H1 (cell line): ENCODE measurements around the gene AHDC1. TPM values are rescaled to one million over a fixed set of nuclear protein-coding genes. Genes with fewer than 3 reads are reported as not detected.
A peak's percentile ranks its signal among the peaks of the same experiment; 100 is the strongest.

Source experiments
- CTCF ChIA-PET: fragments of 300-600 bp; sonication (Branson Sonifier 250); formaldehyde crosslinking; loops from one replicate; lab custom pipeline; 2021; ENCODE audit not compliant: partially characterized antibody; lab: Charles Lee
- POLR2A ChIA-PET: fragments of 300-600 bp; sonication (Branson Sonifier 250); formaldehyde crosslinking; loops from one replicate; lab custom pipeline; 2021; ENCODE audit warnings: inconsistent platforms; ENCODE audit not compliant: partially characterized antibody; lab: Charles Lee
- DNase-seq, 2 experiments: peaks; one replicate each; pipeline versions ENCODE4 v3.0.0 to v3.0.0-alpha.2; 2010 to 2022; ENCODE audit warnings: low spot score in 2 of 2, low read depth in 1 of 2, mixed read lengths in 1 of 2
- FAIRE-seq: peaks from 2 replicates; lab custom pipeline; 2011; peaks lifted over from hg19 to GRCh38; lab: Jason Lieb, UNC
- H2AFZ ChIP-seq: 2 replicates; pipeline ENCODE4 v1.8.1; 2012; ENCODE audit warnings: low read length, inconsistent platforms
- H2AK5ac ChIP-seq: 2 replicates; pipeline ENCODE4 v1.6.1; 2013; ENCODE audit warnings: low read depth, low read length
- H2BK120ac ChIP-seq: replicated peaks from 2 replicates; pipeline ENCODE3; 2013; ENCODE audit warnings: low read depth, low read length, inconsistent platforms
- H2BK12ac ChIP-seq: 2 replicates; pipeline ENCODE4 v1.6.1; 2013; ENCODE audit warnings: low read depth, low read length
- H2BK15ac ChIP-seq: 2 replicates; pipeline ENCODE4 v1.6.1; 2013; ENCODE audit warnings: low read length
- H2BK20ac ChIP-seq: 2 replicates; pipeline ENCODE4 v1.6.1; 2013; ENCODE audit warnings: low read length
- H2BK5ac ChIP-seq: 2 replicates; pipeline ENCODE4 v1.6.1; 2013; ENCODE audit warnings: low read depth, low read length
- H3K14ac ChIP-seq: 2 replicates; pipeline ENCODE4 v1.6.1; 2013; ENCODE audit warnings: inconsistent platforms; ENCODE audit not compliant: insufficient read length
- H3K18ac ChIP-seq: 2 replicates; pipeline ENCODE4 v1.6.1; 2013; ENCODE audit warnings: low read length; ENCODE audit errors: extremely low read depth
- H3K23ac ChIP-seq: 2 replicates; pipeline ENCODE4 v1.6.1; 2013; ENCODE audit warnings: inconsistent platforms; ENCODE audit not compliant: insufficient read length
- H3K23me2 ChIP-seq: 2 replicates; pipeline ENCODE4 v1.6.1; 2013; ENCODE audit warnings: low read depth, low read length
- H3K27ac ChIP-seq: 2 replicates; pipeline ENCODE4 v1.6.1; 2011; ENCODE audit warnings: low read depth, low read length, inconsistent platforms
- H3K27me3 ChIP-seq, 4 experiments: replicated peaks in 1 of 4; 1 replicate in 1 of 4; 2 replicates in 3 of 4; pipeline versions ENCODE4 v1.6.1 to v1.8.1; 2011 to 2013; ENCODE audit warnings: low read length in 3 of 4, mild to moderate bottlenecking in 3 of 4, inconsistent platforms in 2 of 4, mixed read lengths in 2 of 4, moderate library complexity in 1 of 4; ENCODE audit not compliant: control insufficient read depth in 3 of 4, insufficient read depth in 3 of 4; ENCODE audit errors: extremely low read depth in 1 of 4
- H3K36me3 ChIP-seq, 4 experiments: 2 replicates each; pipeline versions ENCODE4 v1.6.1 to v1.8.1; 2011 to 2013; ENCODE audit warnings: mild to moderate bottlenecking in 4 of 4, low read length in 3 of 4, moderate library complexity in 2 of 4, control low read depth in 1 of 4, inconsistent platforms in 1 of 4; ENCODE audit not compliant: insufficient read depth in 4 of 4, control insufficient read depth in 2 of 4
- H3K4ac ChIP-seq: replicated peaks from 2 replicates; pipeline ENCODE3; 2013; ENCODE audit warnings: low read length, low read depth, mixed read lengths, inconsistent platforms; ENCODE audit not compliant: insufficient read length
- H3K4me1 ChIP-seq, 4 experiments: replicated peaks in 1 of 4; 1 replicate in 1 of 4; 2 replicates in 3 of 4; pipeline versions ENCODE4 v1.6.1 to v1.8.1; 2011 to 2013; ENCODE audit warnings: low read length in 3 of 4, inconsistent platforms in 2 of 4, mixed read lengths in 1 of 4; ENCODE audit not compliant: insufficient read depth in 4 of 4, control insufficient read depth in 3 of 4
- H3K4me2 ChIP-seq, 2 experiments: 2 replicates each; pipeline versions ENCODE4 v1.6.1 to v1.8.1; 2011 to 2013; ENCODE audit warnings: low read depth in 2 of 2, low read length in 2 of 2, control low read depth in 1 of 2, inconsistent platforms in 1 of 2, mild to moderate bottlenecking in 1 of 2; ENCODE audit not compliant: insufficient read depth in 1 of 2
- H3K4me3 ChIP-seq, 4 experiments: fragments of 200-600, 300-600 bp in 1 of 4; sonication (generic), shearing (Covaris generic), sonication (Bioruptor Twin) in 1 of 4; 2 replicates each; pipeline versions ENCODE4 v1.5.1 to v1.8.1; 2011 to 2016; ENCODE audit warnings: low read length in 4 of 4, low read depth in 3 of 4, control low read depth in 2 of 4, inconsistent platforms in 2 of 4, mild to moderate bottlenecking in 2 of 4, mixed read lengths in 1 of 4, moderate library complexity in 1 of 4; ENCODE audit not compliant: insufficient read depth in 2 of 4; ENCODE audit errors: extremely low read depth in 1 of 4
- H3K56ac ChIP-seq: replicated peaks from 2 replicates; pipeline ENCODE3; 2013; ENCODE audit warnings: low read depth, mild to moderate bottlenecking, mixed read lengths, low read length, inconsistent platforms; ENCODE audit not compliant: insufficient read length
- H3K79me1 ChIP-seq: 2 replicates; pipeline ENCODE4 v1.6.1; 2013; ENCODE audit warnings: low read depth, low read length, control low read depth
- H3K79me2 ChIP-seq, 2 experiments: 2 replicates each; pipeline versions ENCODE4 v1.6.1 to v1.8.1; 2012 to 2013; ENCODE audit warnings: low read length in 2 of 2, mild to moderate bottlenecking in 2 of 2, inconsistent platforms in 1 of 2; ENCODE audit not compliant: insufficient read depth in 2 of 2, control insufficient read depth in 1 of 2
- H3K9ac ChIP-seq, 4 experiments: replicated peaks in 1 of 4; 1 replicate in 1 of 4; 2 replicates in 3 of 4; pipeline versions ENCODE4 v1.6.1 to v1.8.1; 2011 to 2013; ENCODE audit warnings: low read depth in 3 of 4, low read length in 3 of 4, control low read depth in 2 of 4, mild to moderate bottlenecking in 2 of 4, moderate library complexity in 2 of 4, inconsistent platforms in 1 of 4; ENCODE audit errors: extremely low read depth in 1 of 4
- H3K9me3 ChIP-seq, 2 experiments: 2 replicates each; pipeline versions ENCODE4 v1.6.1 to v1.8.1; 2012 to 2013; ENCODE audit warnings: mild to moderate bottlenecking in 2 of 2, moderate library complexity in 2 of 2, control low read depth in 1 of 2, inconsistent platforms in 1 of 2, low read depth in 1 of 2, low read length in 1 of 2, mixed read lengths in 1 of 2; ENCODE audit not compliant: insufficient read depth in 2 of 2
- H4K20me1 ChIP-seq, 2 experiments: replicated peaks in 1 of 2; 2 replicates each; pipeline versions ENCODE3 to v1.8.1; 2011 to 2013; ENCODE audit warnings: inconsistent platforms in 2 of 2, low read length in 2 of 2, mild to moderate bottlenecking in 1 of 2; ENCODE audit not compliant: insufficient read depth in 2 of 2, control insufficient read depth in 1 of 2
- H4K5ac ChIP-seq: 2 replicates; pipeline ENCODE4 v1.6.1; 2013; ENCODE audit warnings: low read length, low read depth, mixed read lengths, inconsistent platforms; ENCODE audit not compliant: insufficient read length
- H4K8ac ChIP-seq: 2 replicates; pipeline ENCODE4 v1.8.0; 2013; ENCODE audit warnings: mild to moderate bottlenecking, moderate library complexity, low read length, inconsistent platforms; ENCODE audit not compliant: insufficient read depth; ENCODE audit errors: extremely low read depth
- H4K91ac ChIP-seq: replicated peaks from 2 replicates; pipeline ENCODE3; 2013; ENCODE audit warnings: low read length, mixed read lengths, inconsistent platforms; ENCODE audit not compliant: insufficient read length
- CBX5 ChIP-seq: fragments of 300-800, 300-1000 bp; sonication (generic); IDR thresholded peaks from 2 replicates; pipeline ENCODE4 v1.7.1; 2016; ENCODE audit warnings: antibody characterized with exemption, low read length, low read depth
- POLR2A ChIP-seq, 2 experiments: IDR thresholded peaks; 1 replicate in 1 of 2; 2 replicates in 1 of 2; pipeline ENCODE4 v1.6.1; 2011; ENCODE audit warnings: low read depth in 2 of 2, low read length in 2 of 2, mild to moderate bottlenecking in 2 of 2; ENCODE audit errors: control extremely low read depth in 1 of 2
- POLR2AphosphoS5 ChIP-seq: IDR thresholded peaks from 2 replicates; pipeline ENCODE4 v1.6.1; 2011; ENCODE audit warnings: low read depth, low read length
- SIX5 ChIP-seq: IDR thresholded peaks from 2 replicates; pipeline ENCODE4 v1.6.1; 2011; ENCODE audit warnings: mild to moderate bottlenecking, low read depth, low read length
- SP4 ChIP-seq: IDR thresholded peaks from 2 replicates; pipeline ENCODE4 v1.6.1; 2012; ENCODE audit warnings: low read length, inconsistent platforms
- SRF ChIP-seq: IDR thresholded peaks from 2 replicates; pipeline ENCODE4 v1.6.1; 2011; ENCODE audit warnings: mild to moderate bottlenecking, low read depth, low read length, moderate library complexity
- WGBS, 2 experiments: shearing (Covaris generic) in 1 of 2; methylation state at CpG; one replicate each; pipeline versions ENCODE4 v1.1.6 to v1.1.7; 2013 to 2015; ENCODE audit warnings: low lambda C conversion rate in 2 of 2, mixed read lengths in 2 of 2, inconsistent platforms in 1 of 2, low coverage in 1 of 2, missing lambda C conversion rate in 1 of 2; ENCODE audit not compliant: insufficient replicate concordance in 2 of 2, insufficient coverage in 1 of 2, insufficient read length in 1 of 2; ENCODE audit errors: extremely low coverage in 1 of 2, missing lambda C conversion rate in 1 of 2; 5-methylcytosine and 5-hydroxymethylcytosine counted together
- polyA plus RNA-seq, 7 experiments: library from polyadenylated mRNA; depleted of rRNA in 3 of 7; stranded (reverse) in 5 of 7; unstranded in 2 of 7; fragments of >200 nt in 5 of 7; fragments of 200-250 nt in 2 of 7; gene quantifications; 1 replicate in 5 of 7; 2 replicates in 1 of 7; 4 replicates in 1 of 7; pipeline versions ENCODE4 v1.2.1 to v1.2.3, GENCODE V29; 2011 to 2013; ENCODE audit warnings: missing spikeins in 2 of 7, mixed read lengths in 2 of 7
- total RNA-seq: library from RNA; stranded (reverse); fragmentation: NEBNext Ultra II Directional; extraction: Animal tissue kit (Norgen Biotek cat#: 25700); gene quantifications from 2 replicates; pipeline ENCODE4 v1.2.1, GENCODE V29; 2021

Gene AHDC1
- total and polyA plus RNA-seq, 2 of the 8 experiments (the other 6 are each of a cell fraction or from before 2014, with no cell fraction given), result 4.4 to 35.1 TPM

DNA sequence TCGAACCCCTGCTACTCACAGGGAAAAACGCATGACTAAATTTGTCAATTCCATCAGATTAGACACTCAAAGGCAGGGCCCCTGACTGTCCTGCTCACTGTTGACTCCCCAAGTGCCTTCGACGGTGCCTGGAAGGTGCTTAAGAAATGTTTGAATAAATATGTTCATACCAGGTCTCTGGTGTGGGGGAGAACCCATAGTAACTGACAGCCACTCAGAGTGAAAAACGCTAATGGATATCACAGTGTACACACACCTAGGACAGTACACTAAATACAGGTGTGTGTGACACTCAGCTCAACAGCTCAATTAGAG is 74.3 kb downstream of the AHDC1 start:
- no peak overlapping the region for H3K14ac ChIP-seq
- H2BK120ac ChIP-seq, result no peak overlapping the region
- H3K79me2 ChIP-seq, result no peaks in the 10 kb centered on the region
- H2BK5ac ChIP-seq, result no peak overlapping the region
- peaks cover 23% of the 10 kb centered on the region for H3K23me2 ChIP-seq
- no peak overlapping the region for H3K4me3 ChIP-seq
- H3K27me3 ChIP-seq, result no peaks in the 10 kb centered on the region
- H2BK15ac ChIP-seq, result 0 out of 2 replicates have a peak overlapping the region, but pooled peaks have one; percentile 46
- TF ChIP-seq POLR2A (IDR thresholded peaks at IDR 0.05; ENCODE audit: control extremely low read depth in 1 of 2, low read depth in 2 of 2, low read length in 2 of 2) (no peak), SP4 (no peak), SIX5 (no peak), CBX5 (no peak), SRF (no peak), POLR2AphosphoS5 (0 out of 2 replicates have a peak, but pooled peaks have one; percentile 26)
- H4K8ac ChIP-seq, result no peak overlapping the region
- no peak overlapping the region for H4K91ac ChIP-seq
- 0 out of 2 replicates have a peak overlapping the region, but pooled peaks have one; percentile 85 for H3K18ac ChIP-seq
- no peaks in the 10 kb centered on the region for H3K9me3 ChIP-seq
- 83% methylated on average over 5 of the region's 5 CpGs; no CpG with 5 or more reads in 1 of the 2 experiments for WGBS, 2 experiments
- no peak overlapping the region for H3K23ac ChIP-seq
- no peak overlapping the region for H3K4ac ChIP-seq
- no peak overlapping the region for H2AK5ac ChIP-seq
- H3K36me3 ChIP-seq, result no peaks in the 10 kb centered on the region
- H3K9ac ChIP-seq, result no peak overlapping the region
- no peak overlapping the region; a peak in 1 of 4 replicates for H3K4me2 ChIP-seq
- H4K20me1 ChIP-seq, result peaks cover 1 to 4% of the 10 kb centered on the region in 2 experiments
- H3K4me1 ChIP-seq, result peaks cover 9 to 34% (median 28%) of the 10 kb centered on the region in 4 experiments
- ChIA-PET POLR2A (interaction anchor here (1.1 to 1.6 kb wide), 3 partner anchors 18 to 74 kb away, joined by 3 to 4 read pairs (median 3); partner anchors contain the start of gene AHDC1), CTCF (interaction anchor here (0.8 to 2.2 kb wide), 8 partner anchors 11 to 100 kb away, joined by 3 to 15 read pairs (median 4); no protein-coding TSS in a partner anchor)
- H2AFZ ChIP-seq, result no peak overlapping the region
- H3K56ac ChIP-seq, result no peak overlapping the region
- H3K27ac ChIP-seq, result no peak overlapping the region
- no peak overlapping the region for H4K5ac ChIP-seq
- FAIRE-seq (no peak), DNase-seq (no peak)
- H3K79me1 ChIP-seq, result no peaks in the 10 kb centered on the region
- no peak overlapping the region for H2BK12ac ChIP-seq
- no peak overlapping the region for H2BK20ac ChIP-seq
